Endometrial microvascular endothelial cells (primary cell): ENCODE results near the gene GRAMD1B. TPM values are rescaled to one million over a fixed set of nuclear protein-coding genes. Genes with fewer than 3 reads are reported as not detected.
"Not testable (repeated sequence)": the region's sequence is repeated elsewhere in the genome, so short reads cannot be mapped to it uniquely, and the experiment has no call there.

Experiments used
- in situ Hi-C: cut with HindIII; loops from 2 replicates; pipeline ENCODE4 v1.10.0; 2017; ENCODE audit warnings: low sequenced_read_pairs, low pct_unique_long_range_greater_than_20kb; ENCODE audit errors: inconsistent ontology term
- total RNA-seq: library from RNA; depleted of rRNA; stranded (reverse); fragments of >200 nt; gene quantifications from one replicate; pipeline ENCODE4 v1.2.3, GENCODE V29; 2015; ENCODE audit errors: inconsistent ontology term

GRAMD1B gene
- total RNA-seq, 1 donor from 2014 or later, result 61.4 TPM

- in situ Hi-C loops, result no loop called here
Observed at GRCh38 chr11:123437236-123437979, 7.3 kb downstream of the GRAMD1B start.

GRCh38 chr11:123438131-123438627 is 8.1 kb downstream of the GRAMD1B start:
- in situ Hi-C loops, result no loop called here

- in situ Hi-C loops, result no loop called here
Observed at GRCh38 chr11:123439616-123440015, 9.5 kb downstream of the GRAMD1B start.

DNA sequence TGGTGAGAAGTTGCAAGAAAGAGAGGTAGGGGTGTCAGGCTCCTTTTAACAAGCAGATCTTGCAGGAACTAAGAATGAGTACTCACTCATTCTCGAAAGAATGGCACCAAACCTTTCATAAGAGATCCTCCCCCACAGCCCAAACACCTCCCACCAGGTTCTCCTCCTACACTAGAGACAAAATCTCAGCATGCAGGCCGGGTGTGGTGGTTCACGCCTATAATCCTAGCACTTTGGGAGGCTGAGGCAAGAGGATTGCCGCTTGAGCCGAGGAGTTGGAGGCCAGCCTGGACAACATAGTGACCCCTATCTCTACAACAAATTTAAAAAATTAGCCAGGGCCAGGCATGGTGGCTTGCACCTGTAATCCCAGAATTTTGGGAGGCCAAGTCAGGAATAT is 11.1 kb downstream of the GRAMD1B start:
- in situ Hi-C loops, result no loop called here

- in situ Hi-C loops, result no loop called here
Observed at GRCh38 chr11:123443851-123444623, 14.0 kb downstream of the GRAMD1B start.

DNA sequence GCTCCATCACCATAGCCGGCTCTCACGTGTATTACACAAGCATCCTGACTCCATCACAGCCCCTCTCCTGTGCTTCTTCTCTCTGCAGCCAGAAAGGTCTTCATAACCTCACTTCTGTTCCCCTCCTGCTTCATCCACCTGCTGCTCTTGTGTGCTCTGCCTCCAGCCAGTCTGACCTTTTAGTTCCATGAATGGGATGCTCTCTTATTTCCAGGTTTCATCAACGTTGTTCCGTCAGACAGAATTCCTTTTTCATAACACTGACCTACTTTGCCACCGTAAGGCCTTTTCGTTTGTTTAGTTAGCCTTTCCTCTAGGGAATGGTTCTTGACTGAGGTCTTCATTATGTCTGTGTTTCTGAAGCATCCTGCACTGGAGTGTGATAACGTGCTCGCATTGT is 18.8 kb downstream of the GRAMD1B start:
- in situ Hi-C loops, result no loop called here

DNA sequence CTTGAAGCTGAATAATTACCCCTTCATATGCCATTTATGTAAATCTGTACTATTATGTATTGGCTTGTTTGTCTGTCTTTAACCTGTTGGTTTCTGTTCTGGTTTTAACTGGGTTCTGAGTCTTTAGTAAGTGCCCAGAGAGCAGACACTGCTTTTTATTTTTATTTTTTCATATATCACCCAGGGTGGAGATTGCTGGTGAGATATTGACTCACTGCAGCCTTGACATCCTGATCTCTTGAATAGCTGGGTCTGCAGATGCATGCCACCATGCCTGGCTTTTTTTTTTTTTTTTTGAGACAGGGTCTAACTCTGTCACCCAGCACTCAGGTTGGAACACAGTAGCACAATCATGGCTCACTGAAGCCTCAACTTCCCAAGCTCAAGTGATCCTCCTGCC is 19.4 kb downstream of the GRAMD1B start:
- in situ Hi-C loops, result no loop called here

DNA sequence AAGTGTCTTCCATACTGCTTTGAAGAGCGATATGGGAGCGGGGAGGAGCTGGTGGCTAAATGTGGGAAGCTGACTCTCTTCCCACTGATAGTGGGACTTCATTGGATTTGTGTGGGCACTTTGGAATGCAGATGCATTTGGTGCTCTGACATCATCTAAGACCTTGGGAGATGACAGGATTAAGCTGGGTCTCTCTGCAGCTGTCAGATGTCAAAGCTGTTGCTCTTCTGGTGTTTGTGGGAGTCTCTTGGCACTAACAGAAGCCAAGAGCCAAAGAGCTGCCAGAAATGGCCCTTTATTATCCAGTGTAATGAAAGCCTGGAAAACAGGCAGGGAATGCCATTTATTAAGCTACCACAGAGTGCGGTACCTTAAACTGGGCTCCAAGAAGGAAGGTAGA is 20.6 kb downstream of the GRAMD1B start:
- in situ Hi-C loops, result no loop called here

DNA sequence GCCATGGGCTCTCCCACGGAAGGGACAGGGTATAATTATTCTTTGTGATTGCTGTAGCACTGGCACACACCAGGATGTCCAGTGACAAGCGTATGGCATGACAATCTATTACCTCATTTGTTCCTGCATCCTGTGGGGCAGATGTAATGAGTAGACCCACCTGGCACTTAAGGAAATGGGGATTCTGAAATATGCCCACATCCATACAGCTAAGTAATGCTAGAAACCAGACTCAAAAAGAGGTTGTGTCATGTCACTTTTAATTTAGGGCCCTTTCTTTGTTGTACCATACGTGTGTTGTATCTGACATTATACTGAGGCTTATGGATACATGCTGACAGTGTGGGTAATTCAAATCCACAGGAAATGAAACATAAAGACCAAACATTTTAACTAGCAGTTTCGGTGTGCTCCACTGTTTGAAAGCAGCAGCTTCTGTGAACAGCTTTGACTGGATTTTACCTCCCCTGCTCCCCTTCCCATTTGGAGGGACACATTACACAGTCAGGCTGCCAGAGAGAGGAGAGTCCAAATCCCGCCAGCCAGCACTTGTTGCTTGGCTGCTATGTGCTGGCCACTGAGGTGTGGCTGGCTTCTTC is 21.2 kb downstream of the GRAMD1B start:
- in situ Hi-C loops, result no loop called here

- in situ Hi-C loops, result no loop called here
Observed at GRCh38 chr11:123452794-123453193, 22.7 kb downstream of the GRAMD1B start.

GRCh38 chr11:123454060-123454651 is 24.1 kb downstream of the GRAMD1B start:
- in situ Hi-C loops, result no loop called here

DNA sequence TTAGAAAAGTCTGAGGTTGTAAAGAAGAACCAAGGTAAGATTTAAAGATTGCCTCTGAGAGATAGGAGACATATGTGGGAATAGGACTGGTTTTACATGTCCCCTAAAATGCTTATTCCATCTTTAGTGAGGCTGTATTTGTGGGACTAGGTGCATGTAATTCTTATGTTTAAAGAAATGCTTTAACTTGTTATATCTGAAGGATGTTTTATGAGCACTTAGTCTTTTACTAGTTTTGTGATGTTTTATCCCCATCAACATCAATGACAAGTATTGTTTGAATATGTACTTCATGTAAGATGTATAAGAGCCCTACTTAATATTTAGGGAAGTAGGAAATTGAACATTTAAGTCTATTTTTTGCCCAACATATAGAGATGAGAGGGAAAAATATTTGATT is 24.7 kb downstream of the GRAMD1B start:
- in situ Hi-C loops, result no loop called here

- in situ Hi-C loops, result not testable (repeated sequence)
Observed at GRCh38 chr11:123456448-123456847, 26.4 kb downstream of the GRAMD1B start.

DNA sequence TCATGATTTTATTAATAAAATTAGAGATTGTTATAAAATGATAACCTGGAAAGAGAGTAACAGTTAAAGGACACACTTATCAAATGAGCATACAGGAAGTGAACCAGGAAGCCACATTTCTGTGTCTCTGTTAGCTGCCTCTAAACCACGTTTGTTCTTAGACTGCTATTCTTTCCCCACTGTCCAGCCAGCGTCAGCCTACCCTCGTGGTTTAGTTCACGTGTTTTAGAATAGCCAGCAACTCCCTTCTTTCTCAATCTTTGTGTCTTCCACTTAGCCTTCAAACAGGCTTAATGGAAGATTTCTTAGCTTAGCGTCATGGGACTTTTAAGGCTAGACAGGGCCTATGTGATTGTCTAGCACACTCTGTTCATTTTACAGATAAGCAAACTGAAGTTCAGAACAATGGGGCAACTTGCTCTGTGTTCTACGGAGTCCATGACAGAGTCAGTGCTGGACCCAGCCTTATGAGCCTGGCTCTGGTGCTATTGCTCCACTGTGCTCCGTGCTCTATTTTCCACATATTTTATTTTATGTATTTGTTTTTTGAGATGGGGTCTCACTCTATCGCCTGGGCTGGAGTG is 27.2 kb downstream of the GRAMD1B start:
- in situ Hi-C loops, result no loop called here

DNA sequence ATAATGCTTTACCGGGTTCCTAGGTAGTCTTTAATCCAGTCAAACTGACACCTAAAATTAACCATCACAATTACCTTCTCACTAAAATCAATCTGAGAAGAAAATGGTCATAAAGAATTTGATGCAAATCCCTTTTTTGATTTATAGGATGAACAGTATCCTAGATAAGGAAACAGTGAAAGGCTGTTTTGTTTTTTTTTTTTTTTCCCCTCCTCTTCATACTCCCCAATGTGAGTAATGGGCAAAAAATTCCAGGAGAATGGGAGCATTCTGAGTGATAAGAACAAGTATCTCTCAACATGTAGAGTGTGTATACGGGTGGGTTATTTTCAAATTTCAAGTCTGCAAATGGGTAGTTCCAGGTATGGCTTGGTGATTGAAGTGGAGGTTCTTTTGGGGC is 28.4 kb downstream of the GRAMD1B start:
- in situ Hi-C loops, result no loop called here

GRCh38 chr11:123460012-123460700 is 30.1 kb downstream of the GRAMD1B start:
- in situ Hi-C loops, result no loop called here

GRCh38 chr11:123461164-123461563 is 31.1 kb downstream of the GRAMD1B start:
- in situ Hi-C loops, result no loop called here

DNA sequence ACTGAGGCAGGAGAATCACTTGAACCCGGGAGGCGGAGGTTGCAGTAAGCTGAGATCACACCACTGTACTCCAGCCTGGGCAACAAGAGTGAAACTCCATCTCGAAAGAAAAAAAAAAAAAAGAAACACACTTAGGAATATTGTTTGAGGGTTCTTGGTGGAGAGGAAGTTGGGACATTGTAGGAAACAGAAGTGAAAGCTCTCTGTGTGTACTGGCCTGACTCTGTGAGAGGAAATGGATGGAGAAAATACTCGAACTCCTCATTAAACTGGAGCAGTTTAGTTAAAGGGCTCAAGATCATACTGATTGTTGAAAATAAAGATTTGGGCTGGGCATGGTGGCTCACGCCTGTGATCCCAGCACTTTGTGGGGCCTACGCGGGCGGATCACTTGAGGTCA is 35.6 kb downstream of the GRAMD1B start:
- in situ Hi-C loops, result not testable (repeated sequence)

DNA sequence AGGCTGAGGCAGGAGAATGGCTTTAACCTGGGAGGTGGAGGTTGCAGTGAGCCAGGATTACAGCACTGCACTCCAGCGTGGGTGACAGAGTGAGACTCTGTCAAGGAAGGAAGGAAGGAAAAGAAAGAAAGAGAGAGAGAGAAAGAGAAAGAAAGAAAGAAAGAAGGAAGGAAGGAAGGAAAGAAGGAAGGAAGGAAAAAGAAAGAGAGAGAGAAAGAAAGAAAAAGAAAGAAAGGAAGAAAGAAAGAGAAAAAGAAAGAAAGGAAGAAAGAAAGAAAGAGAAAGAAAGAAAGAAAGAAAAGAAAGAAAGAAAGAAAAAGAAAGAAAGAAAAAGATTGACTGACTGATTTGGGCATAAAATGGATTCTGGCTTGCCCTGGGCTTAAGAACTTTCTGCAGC is 36.1 kb downstream of the GRAMD1B start:
- in situ Hi-C loops, result not testable (repeated sequence)
